KG1 (cell line): Measurements from ENCODE around the gene RNF183.

ENCODE experiments used
- DNase-seq: peaks from one replicate; lab custom pipeline; 2025; lab: John Stamatoyannopoulos, UW

The RNF183 gene, protein sequence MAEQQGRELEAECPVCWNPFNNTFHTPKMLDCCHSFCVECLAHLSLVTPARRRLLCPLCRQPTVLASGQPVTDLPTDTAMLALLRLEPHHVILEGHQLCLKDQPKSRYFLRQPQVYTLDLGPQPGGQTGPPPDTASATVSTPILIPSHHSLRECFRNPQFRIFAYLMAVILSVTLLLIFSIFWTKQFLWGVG

DNA sequence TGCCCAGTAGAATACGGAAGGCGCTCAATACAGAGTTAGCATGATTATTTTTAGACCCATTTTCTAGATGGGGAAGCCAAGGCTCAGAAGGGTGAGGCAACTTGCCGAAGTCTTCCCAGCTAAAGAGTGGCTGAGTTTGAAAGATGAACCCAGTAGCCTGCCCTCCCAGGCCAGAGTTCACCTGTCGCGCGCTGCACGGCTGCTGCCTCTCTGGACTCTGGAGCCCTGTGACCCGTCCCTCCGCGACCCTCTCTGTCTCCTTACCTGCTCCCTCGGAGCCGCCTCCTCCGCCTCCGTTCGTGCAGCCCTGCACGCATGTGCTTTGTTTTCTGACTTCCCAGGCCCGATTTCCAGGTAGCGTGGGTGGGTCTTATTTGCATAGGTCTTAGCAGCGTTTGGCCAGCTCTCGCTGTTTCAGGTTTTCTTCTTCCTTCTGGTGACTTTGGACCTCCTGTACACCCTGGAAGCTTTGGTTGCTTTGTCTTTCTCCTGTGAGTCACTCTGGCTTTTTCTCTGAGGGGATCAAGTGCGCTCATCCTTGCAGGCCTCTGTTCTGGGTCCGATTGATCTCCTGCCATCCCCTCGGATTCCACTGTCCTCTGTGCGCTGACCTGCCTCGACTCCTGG lies at the start of gene RNF183:
TSS of gene RNF183 (minus strand) at position 585 of the 627 bp plus-strand sequence. CDS start 5,192 bp downstream, outside the sequence.
- no peak for DNase-seq

DNA sequence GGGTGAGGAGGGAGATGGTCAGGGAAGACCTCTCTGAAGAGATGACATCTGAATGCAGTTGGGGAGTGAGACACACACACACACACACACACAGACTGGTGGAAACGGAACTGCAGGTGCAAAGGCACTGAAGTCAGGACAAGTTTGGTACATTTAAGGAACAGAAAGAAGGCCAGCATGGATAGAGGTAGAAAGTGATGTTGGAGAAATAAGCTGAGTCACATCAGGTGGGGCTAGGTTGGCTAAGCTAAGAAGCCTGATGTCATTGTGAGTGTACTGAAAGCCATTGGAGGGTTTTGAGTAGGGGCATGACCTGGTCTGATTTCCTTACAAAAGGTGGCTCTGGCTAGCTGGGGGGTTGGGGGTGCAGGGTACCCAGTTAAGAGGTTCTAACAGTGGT lies 49.2 kb upstream of the RNF183 start:
- DNase-seq: no peak

DNA sequence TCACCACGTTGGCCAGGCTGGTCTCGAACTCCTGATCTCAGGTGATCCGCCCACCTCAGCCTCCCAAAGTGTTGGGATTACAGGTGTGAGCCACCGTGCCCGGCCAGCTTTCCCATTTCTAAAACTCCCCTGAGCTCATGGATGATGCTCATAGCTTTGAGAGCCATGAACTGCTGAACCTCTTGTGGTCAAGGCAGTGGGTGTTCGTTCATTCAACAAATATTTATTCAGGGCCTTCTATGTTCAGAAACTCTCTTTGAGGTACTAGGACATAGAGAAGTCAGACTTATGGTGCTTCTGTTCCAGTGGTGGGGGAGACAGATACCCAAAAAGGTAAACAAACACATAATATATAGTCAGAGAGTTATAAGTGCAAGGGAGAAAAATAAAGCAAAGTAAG lies 48.8 kb upstream of the RNF183 start:
- DNase-seq: no peak

DNA sequence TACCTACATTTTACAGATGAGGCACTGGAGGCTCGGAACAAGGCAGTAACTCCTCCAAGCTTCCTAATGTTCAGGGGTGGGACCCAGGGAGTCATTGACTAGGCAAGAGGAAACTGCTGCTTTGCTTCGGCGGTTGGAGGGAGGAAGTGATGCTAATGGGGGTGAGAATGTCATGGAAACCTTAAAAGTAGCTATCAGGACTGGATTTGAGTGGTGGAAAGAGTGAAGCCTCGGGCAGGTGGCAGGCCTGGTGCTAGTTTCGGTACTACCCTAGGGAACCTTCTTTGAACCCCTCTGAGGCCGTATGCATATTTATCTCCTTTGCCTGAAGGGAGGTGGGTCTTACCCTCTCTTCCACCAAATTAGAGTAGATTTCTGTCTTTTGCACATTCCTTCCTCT lies 47.8 kb upstream of the RNF183 start:
- no peak for DNase-seq

DNA sequence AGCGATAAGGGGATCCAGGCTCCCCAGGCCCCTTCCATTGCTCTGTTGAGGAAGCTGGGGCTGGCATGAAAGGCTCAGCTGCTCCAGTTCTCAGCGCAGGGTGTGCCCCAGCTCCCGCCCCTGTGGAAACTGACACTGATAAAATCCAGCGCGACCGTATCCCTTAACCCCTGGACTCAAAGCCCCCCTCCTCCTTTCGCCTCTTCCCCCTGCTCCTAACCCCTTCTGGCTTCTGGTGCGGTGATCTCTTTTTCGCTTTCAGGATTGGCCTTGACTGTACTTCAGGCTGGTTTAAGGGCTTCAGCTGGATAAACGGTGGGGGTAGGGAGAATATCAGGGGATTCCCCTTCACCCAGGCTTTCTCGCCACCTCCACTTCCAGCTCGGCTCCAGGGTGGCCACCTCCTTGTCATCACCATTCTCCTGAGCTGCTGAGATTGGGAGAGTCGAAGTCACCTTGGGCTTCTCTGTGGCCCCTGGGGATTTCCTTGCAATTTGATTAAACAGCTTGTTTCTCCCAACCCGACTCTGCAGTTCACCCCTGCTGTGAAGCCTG lies 47.0 kb upstream of the RNF183 start:
- no peak for DNase-seq

DNA sequence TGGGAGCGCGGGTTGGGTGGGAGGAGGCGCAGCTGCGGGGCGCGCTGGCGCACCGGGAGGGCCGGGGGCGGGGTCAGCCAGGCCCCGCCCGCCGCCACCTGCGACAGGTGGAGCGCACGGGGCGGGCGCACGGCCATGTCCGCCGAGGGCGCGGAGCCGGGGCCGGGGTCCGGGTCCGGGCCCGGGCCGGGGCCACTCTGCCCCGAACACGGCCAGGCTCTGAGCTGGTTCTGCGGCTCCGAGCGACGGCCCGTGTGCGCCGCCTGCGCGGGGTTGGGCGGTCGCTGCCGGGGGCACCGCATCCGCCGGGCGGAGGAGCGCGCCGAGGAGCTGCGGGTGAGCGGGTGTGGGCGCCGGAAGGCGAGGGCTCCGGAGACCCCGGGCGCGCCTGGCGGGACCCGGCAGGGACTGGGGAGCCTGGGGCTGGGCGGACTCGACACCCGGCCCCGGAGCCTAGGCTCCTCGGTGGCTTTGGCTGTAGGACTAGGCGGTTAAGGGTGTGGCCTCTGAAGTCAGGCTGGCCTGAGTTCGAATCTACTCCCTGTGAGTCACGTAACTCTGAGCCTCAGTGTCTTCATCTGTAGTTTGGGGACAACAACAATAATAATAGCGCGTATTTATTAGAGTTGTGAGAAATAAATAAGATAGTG lies 46.4 kb upstream of the RNF183 start, which contains the start of gene BSPRY:
TSS of gene BSPRY (plus strand) at position 97 of the 650 bp plus-strand sequence. CDS start at position 136, 39 bp downstream.
- DNase-seq: no peak

DNA sequence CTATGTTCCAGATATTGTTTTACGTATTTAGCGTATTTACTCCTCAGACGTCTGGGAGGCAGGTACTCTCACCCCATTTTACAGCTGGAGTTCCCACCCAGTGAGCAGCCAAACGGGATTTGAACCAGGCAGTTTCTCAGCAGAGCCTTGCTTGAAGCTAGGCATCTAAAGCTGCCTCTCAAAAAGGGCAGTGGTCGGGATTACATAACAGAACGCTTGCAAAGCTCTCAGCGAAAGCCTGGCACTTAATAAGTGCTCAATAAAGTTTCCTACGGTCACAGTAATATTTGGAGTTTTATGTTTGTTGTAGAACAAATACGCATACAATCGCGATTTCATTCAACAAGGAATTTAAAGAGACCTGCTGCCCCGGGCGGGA lies 45.9 kb upstream of the RNF183 start:
- DNase-seq: no peak

DNA sequence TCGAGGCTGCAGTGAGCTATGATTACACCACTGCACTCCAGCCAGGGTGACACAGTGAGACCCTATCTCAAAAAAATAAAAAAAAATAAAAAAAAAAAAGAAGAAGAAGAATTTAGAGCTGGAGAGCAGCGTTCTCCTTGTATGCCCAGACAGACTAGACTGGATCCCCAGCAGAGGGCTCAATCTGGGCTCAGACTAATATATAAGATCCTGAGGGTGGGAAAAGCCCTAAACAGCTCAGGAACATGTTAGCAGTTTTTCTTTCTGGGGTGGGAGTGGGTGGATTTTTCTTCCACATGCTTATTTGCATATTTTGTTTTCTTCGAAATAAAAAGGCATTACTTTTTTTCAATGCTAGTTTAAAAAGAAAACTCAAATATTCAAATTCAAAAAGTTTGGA lies 45.3 kb upstream of the RNF183 start:
- no peak for DNase-seq

DNA sequence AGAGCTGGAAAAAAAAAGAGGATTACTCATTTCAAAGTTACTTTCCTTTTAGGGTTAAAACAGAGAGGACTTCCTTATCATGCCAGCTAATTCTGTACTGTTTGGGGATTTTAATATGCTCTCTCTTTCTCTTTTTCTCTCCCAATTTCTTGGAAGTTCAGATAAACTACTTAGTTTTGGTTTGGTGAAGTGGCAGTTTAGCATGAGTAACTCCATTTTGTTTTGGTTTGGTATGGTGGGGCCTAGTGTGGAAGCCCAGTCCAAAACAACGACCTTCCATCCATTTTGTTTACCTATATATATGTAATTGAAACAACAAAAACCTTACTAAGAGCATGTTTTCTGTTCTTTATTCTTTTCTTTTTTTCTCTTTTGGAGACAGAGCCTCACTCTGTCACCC lies 42.5 kb upstream of the RNF183 start:
- DNase-seq: no peak

DNA sequence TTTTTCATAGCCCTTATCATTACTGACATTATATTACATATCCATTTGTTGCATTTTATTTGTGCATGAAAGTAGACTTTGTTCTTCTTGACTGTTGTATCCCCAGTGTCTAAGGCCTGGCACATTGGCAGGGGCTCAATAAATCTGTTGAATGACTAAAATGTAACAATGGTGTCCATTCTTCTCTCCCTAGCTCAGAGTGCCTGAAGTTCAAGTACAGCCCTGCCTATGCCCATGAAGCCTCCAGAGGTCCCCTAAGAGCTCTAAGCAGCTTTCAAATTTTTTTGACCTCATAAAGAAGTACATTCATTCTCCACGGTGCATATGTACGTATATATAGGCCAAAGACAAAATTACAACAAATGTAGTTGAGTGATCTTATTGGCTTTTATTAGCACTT lies 42.0 kb upstream of the RNF183 start:
- no peak for DNase-seq

DNA sequence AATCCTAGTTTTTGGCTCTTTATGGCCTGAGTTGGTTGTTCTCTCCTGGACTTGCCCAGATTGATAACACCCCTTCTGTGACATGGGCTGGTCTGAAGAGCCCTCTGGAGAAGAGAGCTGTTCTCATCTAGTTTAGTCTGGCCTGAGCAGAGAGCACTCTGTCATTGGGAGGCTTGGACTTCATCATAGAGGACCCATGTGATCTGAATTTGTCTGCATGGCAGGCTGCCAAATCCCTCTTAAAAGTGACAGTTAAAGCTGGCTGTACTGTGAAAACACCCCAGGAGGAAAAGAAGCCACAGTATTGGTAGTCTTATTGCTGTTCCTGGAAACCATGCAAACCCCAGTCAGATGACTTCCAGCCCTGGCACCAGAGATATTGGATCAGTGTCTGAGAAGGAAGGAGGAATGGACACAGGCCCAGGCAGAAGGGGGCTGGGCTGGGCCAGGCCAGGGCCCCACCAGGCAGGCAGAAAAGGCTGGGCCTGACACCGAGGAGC lies 40.6 kb upstream of the RNF183 start:
- peak; percentile 17 for DNase-seq

DNA sequence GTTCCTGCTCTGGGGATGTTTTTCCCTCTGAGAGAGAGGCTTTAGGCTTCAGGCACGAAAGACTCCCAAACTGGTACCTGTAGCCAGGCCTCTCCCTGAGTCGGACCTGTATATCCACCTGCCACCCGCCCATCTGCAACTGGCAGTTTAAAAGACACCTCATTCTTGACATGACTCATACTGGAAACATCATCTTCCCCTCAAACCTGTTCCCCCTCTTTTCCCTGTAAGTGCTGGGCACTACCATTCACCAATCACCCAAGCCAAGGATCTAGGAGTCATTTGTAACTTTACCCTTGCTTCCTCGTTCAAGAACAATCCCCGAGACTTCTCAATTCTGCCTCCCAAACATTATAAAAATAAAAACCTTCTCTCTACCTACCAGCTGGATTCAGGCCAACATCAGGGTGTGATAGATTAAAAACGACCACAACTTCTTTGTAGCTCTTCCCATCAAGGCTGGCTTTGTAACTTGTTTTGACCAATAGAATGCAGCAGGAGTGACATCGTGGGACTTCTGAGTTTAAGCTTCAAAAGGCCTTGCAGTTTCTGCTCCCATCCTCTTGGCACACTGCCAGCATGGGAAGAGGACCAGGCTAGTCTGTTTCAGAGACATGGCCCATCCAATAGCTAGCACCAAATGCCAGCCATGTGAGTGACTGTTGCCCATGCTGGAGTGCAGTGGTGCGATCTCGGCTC lies 38.7 kb upstream of the RNF183 start:
- no peak for DNase-seq

DNA sequence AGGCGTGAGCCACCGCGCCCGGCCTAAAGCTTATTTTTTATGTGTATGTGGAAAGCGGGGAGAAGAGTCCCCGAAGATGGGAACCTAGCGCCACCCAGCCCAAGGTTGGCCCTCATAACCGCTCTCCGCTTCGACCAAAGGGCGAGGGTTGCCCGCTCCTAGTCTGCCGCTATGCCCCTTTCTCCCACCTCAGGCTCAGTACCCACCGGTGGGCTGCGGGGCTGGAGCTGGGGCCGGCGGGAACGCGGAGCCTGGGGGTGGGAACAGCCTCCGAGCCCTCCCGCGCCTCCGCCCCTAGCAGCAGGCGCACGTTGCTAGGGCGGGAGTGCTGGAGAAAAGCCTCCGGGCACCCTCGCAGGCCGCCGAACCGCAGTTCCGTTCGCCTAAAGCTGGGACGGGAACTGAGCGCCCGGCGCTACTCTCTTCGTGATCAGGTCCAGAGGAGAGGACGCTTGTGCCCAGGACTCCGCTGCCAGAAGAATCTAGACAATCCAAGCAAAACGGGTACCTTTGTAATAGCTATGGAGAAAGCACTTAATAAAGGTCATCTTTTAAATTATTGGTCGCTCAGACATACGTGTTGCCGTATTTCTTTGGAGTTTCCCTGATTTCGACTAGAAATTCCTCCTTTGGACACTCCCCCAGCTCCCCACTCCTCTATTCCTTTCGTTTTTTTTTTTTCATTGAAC lies 37.0 kb upstream of the RNF183 start, which contains the start of gene WDR31:
TSS of gene WDR31 (minus strand) at position 265 of the 689 bp plus-strand sequence. CDS start 8,253 bp downstream, outside the sequence.
- DNase-seq: peak; percentile 78

DNA sequence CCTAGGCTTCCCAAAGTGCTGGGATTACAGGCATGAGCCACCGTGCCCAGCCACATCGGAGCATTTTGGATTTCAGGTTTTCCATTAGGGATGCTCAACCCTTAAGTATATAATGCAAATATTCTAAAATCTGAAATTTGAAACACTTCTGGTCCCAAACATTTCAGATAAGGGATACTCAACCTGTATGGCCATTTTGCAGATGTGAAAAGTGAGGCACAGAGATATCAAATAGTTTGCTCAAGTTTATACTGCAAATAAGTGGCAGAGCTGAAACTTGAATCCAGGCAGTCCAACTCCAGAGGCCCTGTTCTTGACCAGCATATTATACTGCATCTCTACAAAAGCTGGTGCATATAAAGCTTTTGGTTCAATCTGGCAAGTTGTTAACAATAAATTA lies 34.5 kb upstream of the RNF183 start:
- DNase-seq: no peak

DNA sequence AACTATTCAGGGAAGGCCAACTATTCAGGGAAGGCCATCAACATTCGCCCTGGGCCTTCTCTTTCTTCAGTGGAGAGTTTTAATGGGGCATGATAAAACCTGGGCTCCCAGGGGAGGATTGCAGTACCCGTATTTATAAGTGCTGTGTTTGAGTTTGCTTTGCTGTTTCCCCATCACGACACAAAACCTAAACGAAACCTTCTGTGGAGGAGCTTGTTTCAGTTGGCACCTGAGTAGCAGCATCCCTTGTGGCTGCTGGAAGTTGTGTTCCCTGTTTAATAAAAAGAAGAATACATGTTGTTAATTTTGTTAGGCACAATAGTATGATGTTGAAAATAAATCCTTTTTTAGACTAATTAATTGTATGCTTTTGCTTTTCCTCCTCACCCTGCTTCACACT lies 28.6 kb upstream of the RNF183 start:
- no peak for DNase-seq

DNA sequence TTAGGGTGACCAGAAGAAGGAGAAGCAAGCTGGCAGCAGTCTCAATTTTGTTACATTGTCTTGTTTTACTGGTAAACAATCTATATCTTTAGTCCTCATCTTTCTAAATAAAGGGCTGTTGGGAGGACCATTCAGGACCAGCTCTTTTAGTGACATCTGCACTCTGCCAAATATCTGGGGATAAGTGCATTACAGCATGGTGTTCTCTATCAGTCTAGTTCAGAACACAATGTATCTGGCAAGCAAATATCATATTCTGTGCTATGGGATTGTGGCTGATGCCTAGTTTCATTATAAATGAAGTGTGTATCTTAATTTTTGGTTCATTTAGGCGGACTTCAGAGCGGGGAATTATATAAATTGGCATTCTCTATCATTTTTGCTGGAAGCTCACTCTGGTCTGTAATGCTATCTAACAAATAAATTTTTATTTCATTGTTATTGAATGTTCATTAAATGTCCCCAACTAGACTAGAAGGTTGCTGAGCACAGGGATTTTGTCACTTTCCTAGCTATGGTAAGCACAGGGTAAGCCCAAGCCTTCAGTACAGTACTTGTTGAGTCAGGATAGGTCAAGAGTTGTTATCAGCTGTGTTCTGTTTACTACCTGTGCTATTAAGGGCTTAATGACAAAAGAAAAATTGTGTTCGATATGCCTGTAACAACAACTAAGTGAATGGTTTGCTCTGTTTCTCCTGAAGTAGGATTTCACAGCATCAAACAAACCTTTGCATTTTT lies 25.0 kb upstream of the RNF183 start:
- no peak for DNase-seq

DNA sequence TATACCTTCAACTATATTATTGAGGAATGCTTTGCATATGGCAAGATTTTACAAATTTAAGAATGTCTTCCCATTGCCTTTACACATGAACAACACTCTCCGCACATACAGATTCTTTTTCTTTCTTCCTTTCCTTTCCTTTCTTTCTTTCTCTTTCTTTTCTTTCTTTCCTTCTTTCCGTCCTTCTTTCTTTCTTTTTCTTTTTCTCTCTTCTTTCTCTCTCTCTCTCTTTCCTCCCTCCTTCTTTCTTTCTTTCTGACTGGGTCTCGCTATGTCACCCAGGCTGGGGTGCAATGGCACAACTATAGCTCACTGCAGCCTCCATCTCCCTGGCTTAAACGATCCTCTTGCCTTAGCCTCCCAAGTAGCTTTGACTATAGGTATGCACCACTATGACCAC lies 23.1 kb upstream of the RNF183 start:
- DNase-seq: no peak

DNA sequence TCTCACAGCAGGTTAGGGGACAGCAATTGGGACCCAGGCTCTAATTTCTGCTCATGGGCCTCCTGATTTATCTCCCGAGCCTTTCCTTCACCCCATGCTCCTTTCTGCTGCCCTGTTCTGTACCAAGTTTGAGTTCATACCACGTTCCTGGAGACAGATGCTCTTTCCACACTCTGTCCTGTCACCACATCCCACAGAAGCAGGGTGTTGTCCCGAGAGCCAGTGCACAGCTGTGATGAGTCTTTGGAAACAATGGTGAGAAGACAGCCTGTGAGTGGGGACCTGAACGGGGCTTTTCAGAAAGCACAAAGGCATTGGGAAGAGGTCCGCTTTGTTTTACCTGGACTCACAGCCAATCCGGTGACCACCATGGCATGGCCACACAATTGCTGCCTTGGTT lies 19.5 kb upstream of the RNF183 start:
- DNase-seq: no peak

DNA sequence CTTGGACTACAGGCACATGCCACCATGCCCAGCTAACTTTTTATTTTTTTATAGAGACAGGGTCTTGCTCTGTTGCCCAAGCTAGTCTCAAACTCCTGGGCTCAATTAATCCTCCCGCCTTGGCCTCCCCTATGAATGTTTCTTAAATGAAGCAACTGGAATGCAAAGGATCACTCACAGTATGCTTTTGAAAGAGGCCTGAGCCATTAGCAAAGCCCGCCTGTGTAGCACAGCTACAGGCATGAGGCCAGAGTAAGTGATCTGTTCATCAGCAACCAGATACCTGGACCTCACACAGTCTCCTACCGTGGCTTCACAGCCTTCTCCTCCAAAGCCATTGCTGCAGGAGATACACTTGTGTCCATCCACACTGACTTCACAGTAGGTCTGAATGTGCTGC lies 16.9 kb upstream of the RNF183 start:
- no peak for DNase-seq

DNA sequence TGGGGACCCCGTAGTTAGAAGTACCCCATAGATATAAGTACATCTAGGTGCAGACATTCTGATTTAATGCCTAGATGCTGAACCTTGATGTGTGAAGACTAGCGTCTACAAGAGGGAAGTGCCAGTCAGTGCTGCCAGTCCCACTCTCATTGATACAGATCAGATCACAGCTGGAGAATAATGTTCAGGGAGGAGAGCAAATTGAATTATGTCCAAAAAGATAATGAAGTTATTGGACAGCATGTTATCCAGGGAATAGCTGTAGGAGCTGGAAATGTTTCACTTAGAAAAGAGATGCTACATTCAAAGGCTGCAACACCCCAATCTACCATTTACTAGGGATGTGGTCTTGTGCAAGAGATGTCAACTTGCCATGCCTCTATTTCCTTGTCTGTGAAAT lies 15.9 kb upstream of the RNF183 start:
- no peak for DNase-seq

DNA sequence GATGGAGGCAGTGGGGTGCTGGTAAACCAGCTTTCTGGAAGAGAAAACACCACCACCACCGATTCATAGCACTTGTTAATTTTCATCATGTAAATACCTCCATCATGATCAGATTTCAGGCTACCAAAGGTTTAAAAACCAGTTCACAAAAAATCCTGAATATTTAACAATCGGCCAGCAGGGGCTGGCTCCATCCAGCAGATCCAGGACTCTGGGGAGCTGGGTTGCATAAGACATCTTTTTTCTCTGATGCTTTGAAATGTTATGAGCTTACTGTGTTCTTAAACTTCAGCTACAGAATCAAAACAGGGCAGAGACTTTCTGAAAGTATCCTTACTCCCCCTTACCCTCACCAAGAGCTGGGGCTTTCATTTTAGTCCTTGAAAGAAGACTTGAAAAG lies 14.6 kb upstream of the RNF183 start:
- no peak for DNase-seq
